Measurements from ENCODE around the gene LACTB.

Gene LACTB

DNA sequence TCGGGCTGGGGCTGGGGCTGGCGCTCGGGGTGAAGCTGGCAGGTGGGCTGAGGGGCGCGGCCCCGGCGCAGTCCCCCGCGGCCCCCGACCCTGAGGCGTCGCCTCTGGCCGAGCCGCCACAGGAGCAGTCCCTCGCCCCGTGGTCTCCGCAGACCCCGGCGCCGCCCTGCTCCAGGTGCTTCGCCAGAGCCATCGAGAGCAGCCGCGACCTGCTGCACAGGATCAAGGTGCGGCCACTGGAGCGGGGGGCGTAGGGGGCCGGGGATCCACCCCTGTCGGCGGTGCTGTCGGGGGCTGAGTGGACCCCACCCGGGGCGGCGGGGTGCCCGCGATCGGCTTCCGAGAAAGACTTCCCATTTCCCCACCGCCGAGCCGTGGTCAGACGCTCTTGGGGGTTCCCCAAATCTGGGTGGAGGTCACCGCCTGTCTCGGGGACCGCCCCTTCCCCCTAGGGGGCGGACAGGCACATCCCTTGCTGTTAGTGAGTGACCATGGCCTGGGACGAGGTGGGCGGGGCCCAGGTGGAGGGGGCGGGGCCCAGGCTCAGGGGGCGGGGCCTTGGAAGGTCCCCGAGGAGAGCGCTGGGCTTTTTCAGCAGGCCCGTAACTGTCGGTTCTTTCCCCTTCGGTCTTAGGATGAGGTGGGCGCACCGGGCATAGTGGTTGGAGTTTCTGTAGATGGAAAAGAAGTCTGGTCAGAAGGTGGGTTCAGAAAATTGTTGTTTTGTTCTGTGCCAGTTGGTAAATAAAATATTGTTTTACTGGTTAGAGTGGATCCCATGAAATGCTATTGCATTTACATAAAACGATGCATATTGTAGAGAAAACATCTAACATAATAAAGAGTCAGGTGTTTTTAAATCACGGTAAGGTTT lies 578 bp downstream of the LACTB start:
- in situ Hi-C loops (cut with HindIII; ENCODE audit: low sequenced_read_pairs) = no loop called here

DNA sequence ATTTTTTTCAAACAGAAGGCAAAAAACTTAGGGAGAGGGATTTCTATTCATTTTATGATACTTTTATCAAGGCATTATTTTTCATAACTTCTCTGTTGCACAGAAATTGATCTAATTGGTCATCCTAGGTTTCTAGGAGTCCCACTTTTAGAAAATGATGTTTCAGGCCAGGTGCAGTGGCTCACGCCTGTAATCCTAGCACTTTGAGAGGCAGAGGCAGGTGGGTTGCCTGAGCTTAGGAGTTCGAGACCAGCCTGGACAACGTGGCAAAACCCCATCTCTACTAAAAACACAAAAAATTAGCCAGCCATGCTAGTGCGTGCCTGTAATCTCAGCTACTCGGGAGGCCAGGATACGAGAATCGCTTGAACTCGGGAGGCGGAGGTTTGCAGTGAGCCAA lies 2.8 kb downstream of the LACTB start:
- in situ Hi-C loops (cut with HindIII; ENCODE audit: low sequenced_read_pairs) = no loop called here

DNA sequence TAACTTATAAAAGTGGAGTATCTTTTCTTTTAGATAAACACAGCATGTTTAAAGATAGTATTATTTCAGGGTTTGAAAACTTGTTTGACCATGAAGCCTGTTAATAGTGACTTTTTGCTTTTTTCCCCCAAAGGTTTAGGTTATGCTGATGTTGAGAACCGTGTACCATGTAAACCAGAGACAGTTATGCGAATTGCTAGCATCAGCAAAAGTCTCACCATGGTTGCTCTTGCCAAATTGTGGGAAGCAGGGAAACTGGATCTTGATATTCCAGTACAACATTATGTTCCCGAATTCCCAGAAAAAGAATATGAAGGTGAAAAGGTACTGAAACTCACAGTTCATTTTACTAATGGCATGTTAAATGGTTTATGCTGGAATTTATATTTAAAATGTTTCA lies 5.1 kb downstream of the LACTB start:
- in situ Hi-C loops (cut with HindIII; ENCODE audit: low sequenced_read_pairs) = no loop called here

DNA sequence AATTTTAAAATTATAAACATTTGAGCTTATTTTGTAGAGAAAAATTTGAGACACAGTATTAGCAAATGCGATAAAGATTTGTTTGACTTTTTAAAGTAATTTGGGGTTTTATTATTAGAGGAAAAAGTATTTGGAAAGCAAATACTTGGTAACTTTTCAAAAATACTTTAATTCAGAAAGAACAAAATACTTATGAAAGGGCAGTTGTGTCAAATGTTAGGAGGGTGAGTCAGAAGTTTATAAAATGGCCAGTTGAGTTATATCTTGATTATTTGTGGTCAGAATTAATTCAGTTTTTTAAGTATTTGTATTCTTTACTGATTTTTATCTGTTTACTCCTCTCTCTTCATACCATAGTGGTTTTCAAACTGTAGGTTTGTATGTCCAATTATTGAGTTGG lies 12.1 kb downstream of the LACTB start:
- in situ Hi-C loops (cut with HindIII; ENCODE audit: low sequenced_read_pairs) = no loop called here

DNA sequence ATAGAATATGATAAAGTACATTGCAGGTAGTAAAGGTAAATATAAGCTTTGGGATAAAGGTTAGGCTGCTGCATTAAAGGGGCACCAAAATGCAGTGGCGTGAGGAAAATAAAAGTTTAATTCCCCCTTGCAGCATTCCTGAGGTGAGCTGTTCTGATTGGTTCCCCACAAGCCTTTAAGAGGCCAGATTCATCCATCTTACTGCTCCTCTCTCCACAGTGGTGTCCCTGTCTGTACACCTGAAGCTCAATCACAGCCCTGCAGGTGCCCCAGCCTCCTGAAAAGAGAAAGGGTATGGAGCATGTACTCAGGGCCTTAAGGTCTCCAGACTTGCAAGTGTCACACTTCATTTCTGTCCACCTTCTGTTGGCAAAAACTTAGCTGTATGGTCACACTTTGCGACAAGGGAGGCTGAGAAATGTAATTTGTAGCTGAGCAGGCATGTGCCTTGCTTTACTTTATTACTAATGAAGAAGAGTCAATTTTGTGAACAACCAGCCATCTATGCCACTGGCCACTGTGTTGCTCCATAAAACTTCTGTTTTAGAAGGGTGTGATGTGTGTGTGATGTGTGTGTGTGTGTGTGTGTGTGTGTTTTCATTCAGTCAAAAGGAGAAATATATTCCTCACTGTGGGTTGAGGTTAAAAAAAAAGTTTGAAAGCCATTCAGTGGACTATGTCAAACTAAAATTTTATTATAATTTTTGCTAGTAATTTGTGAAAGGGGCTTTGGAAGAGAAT lies 12.8 kb downstream of the LACTB start:
- in situ Hi-C loops (cut with HindIII; ENCODE audit: low sequenced_read_pairs) = no loop called here

DNA sequence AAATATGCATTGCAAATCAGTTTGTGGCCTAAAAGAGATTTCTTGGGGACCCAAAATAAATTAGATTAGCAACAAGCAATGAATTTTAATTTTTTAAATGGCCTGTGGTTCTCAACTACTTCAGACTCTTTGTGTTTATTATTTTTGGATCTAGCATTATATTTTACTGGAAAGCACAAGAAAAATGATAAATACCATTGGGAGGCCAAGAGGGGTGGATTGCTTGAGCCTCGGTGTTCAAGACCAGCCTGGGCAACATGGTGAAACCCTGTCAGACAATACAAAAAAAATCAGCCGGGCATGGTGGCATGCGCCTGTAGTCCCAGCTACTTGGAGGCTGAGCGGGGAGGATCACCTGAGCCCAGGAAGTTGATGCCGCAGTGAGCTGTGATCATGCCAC lies 13.6 kb downstream of the LACTB start:
- in situ Hi-C loops (cut with HindIII; ENCODE audit: low sequenced_read_pairs) = no loop called here

DNA sequence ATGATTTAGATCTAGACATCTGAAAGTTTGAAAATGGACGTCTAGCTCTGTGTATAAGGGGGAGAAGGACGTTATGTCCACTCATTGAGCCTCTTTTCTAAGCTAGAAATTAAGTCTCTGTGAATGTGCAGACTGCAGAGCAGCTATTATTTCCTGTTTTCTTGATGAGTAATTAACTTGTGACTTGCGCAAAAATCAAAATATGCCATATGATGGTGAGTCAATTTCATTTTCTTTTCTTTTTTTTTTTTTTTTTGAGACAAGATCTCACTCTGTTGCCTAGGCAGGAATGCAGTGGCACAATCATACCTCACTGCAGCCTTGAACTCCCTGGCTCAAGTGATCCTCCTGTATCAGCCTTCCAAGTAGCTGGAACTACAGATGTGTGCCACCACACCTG lies 14.1 kb downstream of the LACTB start:
- in situ Hi-C loops (cut with HindIII; ENCODE audit: low sequenced_read_pairs) = no loop called here

DNA sequence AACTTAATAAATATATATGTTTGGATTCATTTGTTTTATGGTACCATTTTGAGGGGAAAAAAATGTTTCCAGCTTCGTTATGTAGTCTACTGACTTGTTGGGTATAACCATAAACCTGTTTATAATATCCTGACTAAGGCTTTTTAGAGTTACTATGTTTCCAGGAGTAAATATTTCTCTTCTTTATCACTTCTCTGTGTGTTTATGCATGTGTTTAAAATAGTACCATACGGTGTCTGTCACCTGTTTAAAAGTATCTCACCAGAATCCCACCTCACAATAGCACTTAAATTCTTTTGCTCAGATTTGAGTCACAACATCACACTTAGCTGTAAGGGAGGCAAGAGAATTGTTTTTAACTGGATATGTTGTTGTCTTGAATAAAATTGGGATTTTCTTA lies 15.1 kb downstream of the LACTB start:
- in situ Hi-C loops (cut with HindIII; ENCODE audit: low sequenced_read_pairs) = no loop called here

DNA sequence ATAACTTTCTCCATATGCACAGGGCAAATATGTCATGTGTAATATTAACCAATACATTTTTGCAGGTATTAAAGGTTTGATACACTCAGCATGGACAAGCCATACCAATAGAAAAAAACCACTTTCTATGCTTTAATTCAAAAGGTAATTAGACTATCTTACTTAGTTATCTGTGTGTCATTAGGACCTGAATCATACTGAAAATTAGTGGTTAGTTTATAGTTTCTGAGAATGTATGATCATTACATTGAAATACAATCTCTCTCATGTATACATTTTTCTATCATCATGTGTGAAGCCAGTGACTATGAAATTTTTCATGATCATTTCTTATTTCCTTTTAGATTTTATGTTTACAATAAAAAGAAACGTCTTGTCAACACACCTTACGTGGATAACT lies 19.3 kb downstream of the LACTB start:
- in situ Hi-C loops (cut with HindIII; ENCODE audit: low sequenced_read_pairs) = no loop called here

DNA sequence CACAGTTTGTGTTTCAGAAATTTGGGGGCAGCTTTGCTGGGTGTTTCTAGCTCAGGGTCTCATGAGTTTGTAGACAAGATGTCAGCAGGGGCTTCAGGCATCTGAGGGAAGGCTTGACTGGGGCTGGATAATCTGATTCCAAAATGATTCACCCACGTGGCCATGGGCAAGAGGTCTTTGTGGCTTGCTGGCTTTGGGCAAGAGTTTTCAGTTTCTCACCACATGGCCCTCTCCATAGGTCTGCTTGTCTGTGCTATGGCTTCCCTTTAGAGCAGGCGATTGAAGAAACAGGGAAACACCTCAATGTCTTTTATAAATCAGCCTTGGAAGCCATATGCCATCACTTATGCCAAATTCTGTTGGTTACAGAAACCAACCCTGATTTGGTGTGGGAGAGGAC lies 23.8 kb downstream of the LACTB start:
- in situ Hi-C loops (cut with HindIII; ENCODE audit: low sequenced_read_pairs) = no loop called here

DNA sequence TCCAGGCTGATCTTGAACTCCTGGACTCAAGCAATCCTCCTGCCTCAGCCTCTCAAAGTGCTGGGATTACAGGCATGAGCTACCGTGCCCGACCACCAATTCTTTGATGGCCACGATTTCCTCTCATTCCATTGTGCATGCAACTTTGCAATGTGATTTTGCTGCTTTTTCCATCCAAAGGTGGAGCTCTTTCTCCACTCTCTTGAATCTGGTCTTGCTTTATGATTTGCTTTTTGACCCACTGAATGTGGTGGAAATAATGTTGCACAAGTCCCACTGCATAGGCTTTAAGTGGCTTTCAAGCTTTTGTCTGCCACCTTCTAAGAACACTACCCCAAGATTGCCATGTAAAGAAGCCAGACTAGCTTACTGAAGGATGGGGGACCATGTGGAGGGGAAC lies 25.0 kb downstream of the LACTB start:
- in situ Hi-C loops (cut with HindIII; ENCODE audit: low sequenced_read_pairs) = no loop called here

DNA sequence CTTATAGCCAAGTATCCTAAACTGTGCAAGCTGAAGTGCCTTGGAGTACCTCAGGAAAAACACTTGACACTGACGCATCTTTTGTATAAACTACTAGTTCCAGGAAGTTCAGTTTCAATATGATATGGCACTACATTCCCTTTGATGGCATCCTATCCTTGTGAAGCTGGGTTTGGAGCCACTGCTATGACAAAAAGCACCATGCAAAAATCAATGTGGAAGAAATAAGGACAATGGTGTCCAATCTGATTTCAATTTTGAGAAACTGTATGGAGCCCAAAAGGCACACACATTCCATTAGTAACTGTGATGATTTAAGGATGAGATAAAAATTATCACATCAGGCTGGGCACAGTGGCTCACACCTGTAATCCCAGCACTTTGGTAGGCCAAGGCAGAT lies 30.0 kb downstream of the LACTB start:
- in situ Hi-C loops (cut with HindIII; ENCODE audit: low sequenced_read_pairs) = no loop called here

DNA sequence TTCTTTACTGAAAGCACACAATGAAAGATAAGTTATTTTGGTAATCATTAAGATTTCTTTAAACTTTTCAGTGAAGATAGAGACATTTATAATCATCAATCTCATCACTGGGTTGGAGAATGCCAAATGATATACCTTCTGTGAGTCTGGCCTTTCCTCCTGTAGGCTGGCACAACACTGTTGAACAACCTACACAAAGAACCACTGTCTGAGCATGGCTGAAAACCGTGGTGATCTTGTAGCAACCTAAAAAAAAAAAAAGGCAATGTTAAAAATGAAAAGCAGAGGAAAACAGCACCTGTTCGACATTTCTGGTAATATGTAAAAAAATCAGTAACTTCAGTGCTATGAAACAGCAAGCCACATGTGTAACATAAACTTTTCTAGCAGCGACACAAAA lies 33.8 kb downstream of the LACTB start:
- in situ Hi-C loops (cut with HindIII; ENCODE audit: low sequenced_read_pairs) = no loop called here

DNA sequence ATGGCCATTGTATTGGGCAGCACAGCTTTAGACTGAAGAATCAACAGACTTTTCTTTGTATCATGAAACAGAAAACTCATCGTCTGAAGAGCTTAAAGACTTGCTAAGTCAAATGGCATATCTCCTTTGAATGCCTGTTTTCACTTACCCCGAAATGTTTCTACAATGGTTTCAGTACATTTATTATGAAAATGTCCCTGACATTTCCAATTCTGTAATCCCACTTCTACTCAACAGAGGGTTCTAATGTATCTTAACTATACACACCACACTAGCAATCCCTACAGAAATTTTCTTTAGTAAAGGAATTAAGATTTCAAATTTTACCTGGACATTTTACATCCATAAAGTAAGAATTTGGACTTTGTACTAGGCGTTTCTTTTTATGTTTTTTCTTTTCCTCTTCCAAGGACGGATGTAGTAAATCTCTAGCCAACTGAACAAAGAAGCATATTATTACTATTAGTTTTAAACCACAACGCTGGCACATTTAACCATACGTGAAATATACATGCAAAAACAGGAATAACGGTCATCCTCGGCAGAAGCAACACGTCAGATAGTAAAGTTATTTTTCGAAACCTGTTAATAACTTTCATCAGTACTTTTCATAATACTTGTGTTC lies 34.5 kb downstream of the LACTB start:
- in situ Hi-C loops (cut with HindIII; ENCODE audit: low sequenced_read_pairs) = no loop called here

DNA sequence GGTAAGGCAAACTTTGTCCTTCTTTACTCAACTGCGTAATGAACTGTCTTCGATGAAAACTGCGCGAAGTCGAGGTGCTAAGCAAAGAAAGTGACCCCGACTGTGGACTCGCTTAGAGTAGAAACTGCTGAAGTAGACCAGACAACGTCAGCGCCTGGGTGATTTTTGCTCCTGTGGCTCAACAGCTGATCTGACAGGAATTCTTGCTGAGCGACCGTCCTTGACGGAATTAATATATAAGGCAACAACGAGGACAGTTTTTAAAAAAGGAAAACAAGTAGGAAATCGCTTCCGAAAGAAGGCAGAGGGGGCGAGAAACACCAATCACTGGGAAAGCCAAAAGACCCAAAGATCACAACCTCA lies 35.1 kb downstream of the LACTB start:
- in situ Hi-C loops (cut with HindIII; ENCODE audit: low sequenced_read_pairs) = no loop called here

DNA sequence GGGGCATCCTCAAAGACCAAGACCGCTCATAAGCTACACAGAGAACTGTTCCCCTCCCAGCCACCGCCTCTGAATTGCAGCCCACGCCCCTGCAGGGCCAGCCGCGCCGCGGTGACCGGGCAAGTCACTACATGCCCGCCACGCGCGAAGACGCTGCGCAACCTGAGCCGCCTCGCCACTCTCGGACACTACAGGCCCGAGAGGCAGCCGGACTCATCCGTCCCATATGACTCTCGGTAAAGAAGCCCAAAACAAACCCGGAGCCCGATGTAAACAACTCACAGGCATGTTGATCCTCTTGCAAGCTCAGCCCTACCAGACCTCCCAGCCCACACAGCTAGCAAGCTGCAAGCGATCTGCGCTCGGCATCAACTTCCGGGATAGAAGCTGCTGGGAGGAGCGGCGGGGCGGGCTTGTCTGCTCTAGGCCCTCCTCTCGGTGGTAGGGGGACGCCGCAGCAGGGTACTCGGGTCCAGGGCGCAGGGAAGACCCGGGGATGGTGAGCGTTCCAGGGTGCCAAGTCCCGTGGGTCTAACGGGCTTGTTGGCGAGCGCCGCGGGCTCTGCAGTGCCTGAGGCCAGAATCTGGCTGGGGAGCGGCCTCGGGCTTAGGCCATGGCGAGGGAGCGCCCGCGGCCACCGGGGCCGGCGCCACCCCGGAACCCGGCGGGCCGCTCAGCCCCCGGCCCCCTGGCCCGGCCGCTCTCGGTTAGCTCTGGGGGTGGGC lies 35.6 kb downstream of the LACTB start, which contains the start of gene RPS27L:
TSS of gene RPS27L (minus strand) at position 360 of the 726 bp plus-strand sequence. CDS start at position 288, 72 bp downstream.
- in situ Hi-C loops (cut with HindIII; ENCODE audit: low sequenced_read_pairs) = no loop called here

DNA sequence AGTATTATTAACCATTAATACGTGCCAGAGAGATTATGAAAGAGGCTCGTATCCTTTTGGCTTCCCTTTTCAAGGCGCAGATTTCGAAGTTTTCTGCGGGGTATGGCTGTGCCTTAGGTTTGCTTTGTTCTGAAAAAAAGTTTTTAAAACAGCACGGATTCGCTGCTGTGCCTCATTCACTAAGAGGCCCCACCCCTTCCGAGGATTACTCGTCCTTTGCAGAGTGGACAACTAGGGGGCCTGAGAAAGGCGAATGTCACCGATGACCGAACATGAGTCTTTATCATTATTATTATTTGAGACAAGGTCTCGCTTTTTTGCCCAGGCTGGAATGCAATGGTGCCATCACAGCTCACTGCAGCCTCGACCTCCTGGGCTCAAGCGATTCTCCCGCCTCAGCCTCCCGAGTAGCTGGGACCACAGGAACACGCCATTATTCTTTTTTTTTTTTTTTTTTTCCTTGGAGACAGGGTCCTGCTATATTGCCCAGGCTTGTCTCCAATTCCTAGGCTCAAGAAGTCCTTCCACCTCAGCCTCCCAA lies 36.3 kb downstream of the LACTB start:
- in situ Hi-C loops (cut with HindIII; ENCODE audit: low sequenced_read_pairs) = no loop called here

DNA sequence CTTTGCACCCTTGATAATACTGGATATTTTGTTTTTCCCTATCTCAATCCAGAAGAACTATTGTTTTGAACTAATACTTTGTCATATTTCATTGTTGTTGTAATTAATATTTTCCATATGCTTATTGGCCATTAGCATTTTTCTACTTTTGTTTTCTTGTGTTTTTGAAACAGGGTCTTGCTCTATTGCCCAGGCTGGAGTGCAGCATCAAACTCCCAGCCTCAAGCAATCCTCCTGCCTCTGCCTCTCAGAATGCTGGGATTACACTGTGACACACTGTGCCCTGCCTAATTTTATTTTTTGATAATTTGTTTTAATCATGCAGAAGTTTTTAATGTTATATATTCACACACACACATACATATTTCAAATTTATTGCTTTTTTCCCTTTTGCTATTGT lies 39.0 kb downstream of the LACTB start:
- in situ Hi-C loops (cut with HindIII; ENCODE audit: low sequenced_read_pairs) = no loop called here

DNA sequence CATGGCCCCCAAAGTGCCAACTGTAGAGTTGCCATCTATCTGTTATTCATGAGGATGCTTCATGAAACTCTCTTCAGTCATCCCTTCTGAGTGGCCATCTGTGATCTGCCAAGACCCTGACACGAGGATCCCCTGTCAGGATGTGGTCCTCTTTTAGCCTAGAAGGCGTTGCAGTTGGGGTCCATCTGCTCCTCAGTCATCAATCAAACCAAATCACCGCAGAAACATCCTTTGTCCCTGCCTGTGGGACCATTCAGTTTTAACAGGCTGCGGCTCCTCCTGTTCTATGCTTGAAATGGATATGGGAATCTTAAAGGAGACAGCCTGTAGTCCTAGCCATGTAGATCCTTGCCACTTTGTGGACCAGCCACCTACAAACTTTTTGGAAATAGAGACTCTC lies 41.6 kb downstream of the LACTB start:
- in situ Hi-C loops (cut with HindIII; ENCODE audit: low sequenced_read_pairs) = no loop called here

DNA sequence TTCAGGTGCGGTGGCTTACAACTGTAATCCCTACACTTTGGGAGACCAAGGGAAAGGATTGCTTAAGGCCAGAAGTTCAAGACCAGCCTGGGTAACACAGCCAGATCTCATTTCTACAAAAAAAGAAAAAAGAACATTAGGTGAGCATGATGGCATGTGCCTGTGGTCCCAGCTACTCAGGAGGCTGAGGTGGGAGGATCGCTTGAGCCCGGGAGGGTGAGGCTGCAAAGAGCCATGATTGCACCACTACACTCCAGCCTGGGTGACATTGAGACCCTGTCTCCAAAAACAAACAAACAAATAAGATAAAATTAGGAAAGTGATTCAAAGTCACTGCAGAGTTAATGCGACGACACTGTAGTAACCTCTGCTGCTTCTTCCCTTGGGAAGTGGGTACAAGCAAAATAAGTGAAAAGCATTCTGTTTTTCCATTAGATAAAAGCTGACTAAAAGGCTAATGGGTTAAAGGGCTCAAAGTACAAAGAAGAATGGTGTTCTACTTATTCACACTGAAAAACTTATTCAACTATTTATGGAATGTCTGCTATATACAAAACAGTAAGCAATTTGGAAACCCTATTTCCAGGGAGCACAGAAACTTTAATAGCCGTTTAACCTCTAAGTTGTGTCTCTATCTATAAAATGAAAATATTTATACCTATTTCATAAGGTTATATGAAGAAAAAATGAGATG lies 43.7 kb downstream of the LACTB start:
- in situ Hi-C loops (cut with HindIII; ENCODE audit: low sequenced_read_pairs) = no loop called here
